Germinal center (tissue), 1 donor: Measurements from ENCODE around the gene ACTN3.
"Not testable (repeated sequence)": the region's sequence is repeated elsewhere in the genome, so short reads cannot be mapped to it uniquely, and the experiment has no call there.

Experiments used
- DNase-seq: peaks from one replicate; pipeline ENCODE4 v3.0.0; 2012; ENCODE audit warnings: mixed read lengths, low spot score

The ACTN3 gene

GRCh38 chr11:66546368-66546965, at the start of gene ACTN3:
TSS of gene ACTN3 (plus strand) at chr11:66546903. CDS start at chr11:66546938, 35 bp downstream.
- no peak for DNase-seq

- no peak for DNase-seq
Measured at GRCh38 chr11:66497206-66497605, 49.5 kb upstream of the ACTN3 start.

- DNase-seq = no peak
Measured at GRCh38 chr11:66498506-66498905, 48.2 kb upstream of the ACTN3 start.

- no peak for DNase-seq
Measured at GRCh38 chr11:66505276-66505816, 41.4 kb upstream of the ACTN3 start.

- DNase-seq = no peak
Measured at GRCh38 chr11:66509131-66509561, 37.6 kb upstream of the ACTN3 start.

GRCh38 chr11:66510271-66510989, 36.3 kb upstream of the ACTN3 start, which contains the start of gene BBS1:
TSS of gene BBS1 (plus strand) at chr11:66510635. CDS start at chr11:66510660, 25 bp downstream.
- DNase-seq = peak; percentile 86

- DNase-seq = no peak
Measured at GRCh38 chr11:66510990-66511339, 35.7 kb upstream of the ACTN3 start.

- DNase-seq = no peak
Measured at GRCh38 chr11:66523611-66524010, 23.1 kb upstream of the ACTN3 start.

- DNase-seq = no peak
Measured at GRCh38 chr11:66524304-66525040, 22.2 kb upstream of the ACTN3 start.

GRCh38 chr11:66529069-66529468, 17.6 kb upstream of the ACTN3 start:
- DNase-seq = no peak

GRCh38 chr11:66529655-66530054, 17.0 kb upstream of the ACTN3 start:
- DNase-seq = no peak

GRCh38 chr11:66530927-66531709, 15.6 kb upstream of the ACTN3 start:
- DNase-seq = no peak

GRCh38 chr11:66531841-66532240, 14.9 kb upstream of the ACTN3 start:
- no peak for DNase-seq

- DNase-seq = no peak
Measured at GRCh38 chr11:66532784-66533183, 13.9 kb upstream of the ACTN3 start.

- DNase-seq = no peak
Measured at GRCh38 chr11:66539170-66539869, 7.4 kb upstream of the ACTN3 start.

GRCh38 chr11:66539870-66540213, 6.9 kb upstream of the ACTN3 start:
- no peak for DNase-seq

GRCh38 chr11:66540598-66540997, 6.1 kb upstream of the ACTN3 start:
- not testable (repeated sequence) for DNase-seq

GRCh38 chr11:66541892-66542291, 4.8 kb upstream of the ACTN3 start:
- no peak for DNase-seq

GRCh38 chr11:66542362-66542761, 4.3 kb upstream of the ACTN3 start:
- DNase-seq = no peak

- DNase-seq = peak; percentile 74
Measured at GRCh38 chr11:66543263-66544107, 3.2 kb upstream of the ACTN3 start.
